ENCODE results near the gene PLIN3.
A peak's percentile ranks its signal among the peaks of the same experiment; 100 is the strongest.
"Not testable (repeated sequence)": the region's sequence is repeated elsewhere in the genome, so short reads cannot be mapped to it uniquely, and the experiment has no call there.

Gene PLIN3

GRCh38 chr19:4847190-4847973 lies 20.1 kb downstream of the PLIN3 start:
- H3K27ac Mint-ChIP-seq: no peak overlapping the region
- no peak overlapping the region for H3K4me3 Mint-ChIP-seq
- H3K27me3 Mint-ChIP-seq: no peaks in the 10 kb centered on the region
- peaks cover 22% of the 10 kb centered on the region for H3K4me1 Mint-ChIP-seq (ENCODE audit: low read depth)
- H3K36me3 Mint-ChIP-seq (ENCODE audit: low read depth): peaks cover 98% of the 10 kb centered on the region
- no peaks in the 10 kb centered on the region for H3K9me3 Mint-ChIP-seq
- intact Hi-C loops (cut with micrococcal nuclease): no loop called here

GRCh38 chr19:4845975-4846374 lies 21.5 kb downstream of the PLIN3 start:
- H3K4me1 Mint-ChIP-seq (ENCODE audit: low read depth): peaks cover 25% of the 10 kb centered on the region
- intact Hi-C loops (cut with micrococcal nuclease); H3K9me3 Mint-ChIP-seq; H3K4me3 Mint-ChIP-seq; H3K27me3 Mint-ChIP-seq: not testable (repeated sequence)
- H3K27ac Mint-ChIP-seq: peak overlapping the region; percentile 62
- H3K36me3 Mint-ChIP-seq (ENCODE audit: low read depth): peaks cover 98% of the 10 kb centered on the region

GRCh38 chr19:4844348-4845179 lies 22.9 kb downstream of the PLIN3 start:
- peak overlapping the region; percentile 62 for H3K27ac Mint-ChIP-seq
- no peaks in the 10 kb centered on the region for H3K27me3 Mint-ChIP-seq
- intact Hi-C loops (cut with micrococcal nuclease): no loop called here
- peaks cover 38% of the 10 kb centered on the region for H3K4me1 Mint-ChIP-seq (ENCODE audit: low read depth)
- H3K9me3 Mint-ChIP-seq: no peaks in the 10 kb centered on the region
- peaks cover 98% of the 10 kb centered on the region for H3K36me3 Mint-ChIP-seq (ENCODE audit: low read depth)
- H3K4me3 Mint-ChIP-seq: no peak overlapping the region

GRCh38 chr19:4843647-4843965 lies 23.9 kb downstream of the PLIN3 start:
- Mint-ChIP-seq H3K36me3 (ENCODE audit: low read depth) (peaks cover 100% of the 10 kb centered on the region), H3K9me3 (no peaks in the 10 kb centered on the region), H3K4me1 (ENCODE audit: low read depth) (peaks cover 47% of the 10 kb centered on the region), H3K27ac (peak overlapping the region; percentile 95), H3K27me3 (no peaks in the 10 kb centered on the region), H3K4me3 (no peak overlapping the region)
- intact Hi-C loops (cut with micrococcal nuclease): no loop called here

- peaks cover 67% of the 10 kb centered on the region for H3K36me3 Mint-ChIP-seq (ENCODE audit: low read depth)
- H3K27me3 Mint-ChIP-seq: no peaks in the 10 kb centered on the region
- no peaks in the 10 kb centered on the region for H3K9me3 Mint-ChIP-seq
- H3K4me1 Mint-ChIP-seq (ENCODE audit: low read depth): peaks cover 64% of the 10 kb centered on the region
- H3K27ac Mint-ChIP-seq: peak overlapping the region; percentile 74
- intact Hi-C loops (cut with micrococcal nuclease): no loop called here
- H3K4me3 Mint-ChIP-seq: no peak overlapping the region
These were observed 28.3 kb downstream of the PLIN3 start for GRCh38 chr19:4839192-4839591.

- peak overlapping the region; percentile 93 for H3K27ac Mint-ChIP-seq
- intact Hi-C loops (cut with micrococcal nuclease): no loop called here
- H3K36me3 Mint-ChIP-seq (ENCODE audit: low read depth): peaks cover 34% of the 10 kb centered on the region
- H3K4me1 Mint-ChIP-seq (ENCODE audit: low read depth): peaks cover 53% of the 10 kb centered on the region
- no peak overlapping the region for H3K4me3 Mint-ChIP-seq
- H3K27me3 Mint-ChIP-seq: no peaks in the 10 kb centered on the region
- no peaks in the 10 kb centered on the region for H3K9me3 Mint-ChIP-seq
These were observed 34.7 kb downstream of the PLIN3 start for GRCh38 chr19:4832776-4833175.

GRCh38 chr19:4831979-4832340 lies 35.5 kb downstream of the PLIN3 start:
- Mint-ChIP-seq H3K4me1 (ENCODE audit: low read depth) (peaks cover 48% of the 10 kb centered on the region), H3K27ac (peak overlapping the region; percentile 93), H3K36me3 (ENCODE audit: low read depth) (peaks cover 39% of the 10 kb centered on the region), H3K4me3 (peak overlapping the region; percentile 94)
- not testable (repeated sequence) for H3K9me3 Mint-ChIP-seq, H3K27me3 Mint-ChIP-seq
- intact Hi-C loops (cut with micrococcal nuclease): loop anchor here (1.0 to 2.0 kb wide), 2 partner anchors 9 to 15 kb away; no protein-coding TSS in a partner anchor

DNA sequence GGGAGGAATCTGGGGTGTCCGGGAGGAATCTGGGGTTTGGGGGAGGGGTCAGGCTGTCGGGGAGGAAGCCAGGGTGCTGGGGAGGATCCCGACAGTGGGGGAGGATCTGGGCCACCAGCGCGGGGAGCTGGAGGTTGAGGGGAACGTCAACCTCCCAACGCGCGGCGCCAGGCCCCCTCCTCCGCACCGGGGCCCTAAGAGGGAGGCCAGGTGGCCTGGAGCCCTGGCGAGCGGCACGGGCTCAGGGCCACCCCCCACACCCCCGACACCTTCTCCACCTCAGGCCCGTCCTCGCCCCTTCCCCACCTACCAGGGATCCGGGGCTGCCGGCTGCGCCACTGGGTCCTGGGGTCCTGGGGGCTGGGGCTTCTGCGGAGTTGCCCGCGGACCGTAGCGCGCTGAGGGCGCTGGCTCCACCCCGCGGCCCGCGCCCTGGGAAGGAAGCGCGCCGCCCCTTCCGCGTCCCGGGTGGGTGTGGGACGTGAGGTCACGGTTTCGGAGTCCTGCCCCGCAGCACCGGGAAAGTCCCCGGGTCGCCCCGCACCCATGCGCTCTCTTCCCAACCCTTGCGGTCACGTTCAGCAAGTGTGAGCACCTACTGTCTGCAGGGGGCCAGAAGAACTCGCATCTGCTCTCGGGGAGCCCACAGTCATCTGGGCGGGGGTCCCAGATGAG lies 36.0 kb downstream of the PLIN3 start, which contains the start of gene TICAM1:
TICAM1 (minus strand) TSS at position 409 of the 675 bp plus-strand sequence. CDS start 13,335 bp downstream, outside the sequence.
- H3K36me3 Mint-ChIP-seq (ENCODE audit: low read depth): peaks cover 40% of the 10 kb centered on the region

DNA sequence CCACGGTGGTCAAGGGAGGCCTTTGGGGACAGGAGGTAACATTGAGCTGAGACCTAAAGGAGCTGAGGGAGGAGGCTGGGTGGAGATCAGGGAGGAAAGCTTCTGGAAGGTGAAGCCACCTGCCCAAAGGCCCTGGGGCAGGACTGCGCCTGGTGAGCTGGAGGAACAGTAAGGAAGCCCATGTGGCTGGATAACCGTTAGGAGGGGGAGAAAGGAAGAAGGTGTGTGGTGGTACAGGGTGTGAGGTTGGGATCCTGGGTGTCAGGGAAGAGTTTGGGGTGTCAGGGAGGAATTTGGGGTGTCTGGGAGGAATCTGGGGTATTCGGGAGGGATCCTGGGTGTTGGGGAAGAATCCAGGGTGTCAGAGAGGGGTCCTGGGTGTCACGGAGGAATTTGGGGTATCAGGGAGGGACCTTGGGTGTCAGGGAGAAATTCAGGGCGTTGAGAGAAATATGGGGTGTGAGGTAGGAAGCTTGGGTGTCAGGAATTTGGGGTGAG lies 36.6 kb downstream of the PLIN3 start:
- H3K4me1 Mint-ChIP-seq (ENCODE audit: low read depth): peaks cover 44% of the 10 kb centered on the region
- peak overlapping the region; percentile 94 for H3K4me3 Mint-ChIP-seq
- peak overlapping the region; percentile 93 for H3K27ac Mint-ChIP-seq
- no peaks in the 10 kb centered on the region for H3K27me3 Mint-ChIP-seq
- no peaks in the 10 kb centered on the region for H3K9me3 Mint-ChIP-seq
- peaks cover 44% of the 10 kb centered on the region for H3K36me3 Mint-ChIP-seq (ENCODE audit: low read depth)
- intact Hi-C loops (cut with micrococcal nuclease): loop anchor here (1.0 to 2.0 kb wide), 2 partner anchors 10 to 14 kb away; no protein-coding TSS in a partner anchor

More for the DNA sequence above, 36.0 kb downstream of the PLIN3 start, which contains the start of gene TICAM1:
- no peaks in the 10 kb centered on the region for H3K9me3 Mint-ChIP-seq
- peak within 1 kb of the TSS; percentile 93 for H3K27ac Mint-ChIP-seq
- intact Hi-C loops (cut with micrococcal nuclease): loop anchor here (1.0 to 2.0 kb wide), 2 partner anchors 10 to 15 kb away; no protein-coding TSS in a partner anchor
- peaks cover 43% of the 10 kb centered on the region for H3K4me1 Mint-ChIP-seq (ENCODE audit: low read depth)
- H3K4me3 Mint-ChIP-seq: peak within 1 kb of the TSS; percentile 94
- H3K27me3 Mint-ChIP-seq: no peaks in the 10 kb centered on the region

- Mint-ChIP-seq H3K36me3 (ENCODE audit: low read depth) (peaks cover 46% of the 10 kb centered on the region), H3K27me3 (no peaks in the 10 kb centered on the region), H3K4me1 (ENCODE audit: low read depth) (peaks cover 46% of the 10 kb centered on the region), H3K27ac (peak overlapping the region; percentile 93), H3K4me3 (peak overlapping the region; percentile 94), H3K9me3 (no peaks in the 10 kb centered on the region)
- intact Hi-C loops (cut with micrococcal nuclease): loop anchor here (2.0 kb wide), 1 partner anchor 14 kb away; no protein-coding TSS in a partner anchor
These were observed 37.1 kb downstream of the PLIN3 start for GRCh38 chr19:4830332-4830731.

- intact Hi-C loops (cut with micrococcal nuclease): no loop called here
- Mint-ChIP-seq H3K9me3 (no peaks in the 10 kb centered on the region), H3K27me3 (no peaks in the 10 kb centered on the region), H3K36me3 (ENCODE audit: low read depth) (peaks cover 55% of the 10 kb centered on the region), H3K27ac (peak overlapping the region; percentile 93), H3K4me1 (ENCODE audit: low read depth) (peaks cover 50% of the 10 kb centered on the region), H3K4me3 (peak overlapping the region; percentile 68)
These were observed 38.3 kb downstream of the PLIN3 start for GRCh38 chr19:4829001-4829712.

DNA sequence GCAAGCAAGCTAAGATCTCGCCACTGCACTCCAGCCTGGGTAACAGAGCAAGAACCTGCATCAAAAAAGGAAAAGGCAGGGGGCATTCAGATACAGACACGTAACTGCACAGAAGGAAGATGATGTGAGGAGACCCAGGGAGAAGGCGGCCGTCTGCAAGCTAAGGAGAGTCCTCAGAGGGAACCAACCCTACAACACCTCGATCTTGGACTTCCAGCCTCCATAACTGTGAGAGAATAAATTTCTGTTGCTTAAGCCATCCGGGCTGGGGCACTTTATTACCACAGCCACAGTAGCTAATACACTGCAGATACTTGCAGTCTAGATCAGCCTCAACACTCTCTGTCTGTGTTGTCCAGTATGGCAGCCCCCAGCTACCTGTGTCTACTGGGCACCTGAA lies 43.9 kb downstream of the PLIN3 start:
- intact Hi-C loops (cut with micrococcal nuclease): no loop called here
- H3K9me3 Mint-ChIP-seq: no peaks in the 10 kb centered on the region
- peaks cover 25% of the 10 kb centered on the region for H3K4me1 Mint-ChIP-seq (ENCODE audit: low read depth)
- H3K27me3 Mint-ChIP-seq: no peaks in the 10 kb centered on the region
- H3K4me3 Mint-ChIP-seq: no peak overlapping the region
- no peak overlapping the region for H3K27ac Mint-ChIP-seq
- peaks cover 84% of the 10 kb centered on the region for H3K36me3 Mint-ChIP-seq (ENCODE audit: low read depth)

DNA sequence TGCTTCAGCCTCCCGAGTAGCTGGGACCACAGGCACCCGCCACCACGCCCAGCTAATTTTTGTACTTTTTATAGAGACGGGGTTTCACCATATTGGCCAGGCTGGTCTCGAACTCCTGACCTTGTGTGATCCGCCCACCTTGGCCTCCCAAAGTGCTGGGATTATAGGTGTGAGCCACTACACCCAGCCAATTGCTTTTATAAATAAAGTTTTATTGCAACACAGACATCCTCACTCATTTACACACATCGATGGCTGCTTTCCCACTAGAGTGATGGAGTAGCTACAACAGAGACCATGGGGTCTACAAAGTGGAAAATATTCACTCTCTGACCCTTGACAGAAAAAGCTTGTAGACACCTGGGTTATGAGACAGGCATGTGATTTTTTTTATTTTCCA lies 45.1 kb downstream of the PLIN3 start:
- H3K27ac Mint-ChIP-seq; intact Hi-C loops (cut with micrococcal nuclease); H3K9me3 Mint-ChIP-seq; H3K27me3 Mint-ChIP-seq; H3K4me3 Mint-ChIP-seq: not testable (repeated sequence)
- peaks cover 18% of the 10 kb centered on the region for H3K4me1 Mint-ChIP-seq (ENCODE audit: low read depth)
- H3K36me3 Mint-ChIP-seq (ENCODE audit: low read depth): peaks cover 85% of the 10 kb centered on the region

Measured in dendritic cell treated with granulocyte-macrophage colony-stimulating factor and Interleukin-4, amounts not matched to agents 40 ng/mL and 50 ng/mL, for 4 days (primary cell).